Smooth muscle cell of the pulmonary artery (primary cell): ENCODE data around the gene CUL4B. TPM values are rescaled to one million over a fixed set of nuclear protein-coding genes. Genes with fewer than 3 reads are reported as not detected.

Experiments used
- total RNA-seq: library from RNA; depleted of rRNA; stranded (reverse); fragments of >200 nt; gene quantifications from 2 replicates; pipeline ENCODE4 v1.2.3, GENCODE V29; 2014

CUL4B gene
- 66.3 and 79.2 TPM in 2 replicates for total RNA-seq

GRCh38 chrX:120560842-120561633, at the start of gene CUL4B:
CUL4B (minus strand) TSS chrX:120560962; CDS start chrX:120560638, 324 bp downstream.

GRCh38 chrX:120603707-120604360, 43.1 kb upstream of the CUL4B start, which contains the start of gene MCTS1:
MCTS1 (plus strand) TSS chrX:120604101; CDS start chrX:120604237, 136 bp downstream.

Other genes with a start within 250 kb of the CUL4B start
- 0.07 TPM in 1 of 2 replicates, not detected in the other for gene TMEM255A, start 249.5 kb downstream of the CUL4B start, total RNA-seq
- gene ATP1B4, start 198.9 kb downstream of the CUL4B start, total RNA-seq = not detected in 2 replicates
- 265 and 289 TPM in 2 replicates for gene LAMP2, start 91.7 kb downstream of the CUL4B start, total RNA-seq
- gene MCTS1, start 43.1 kb upstream of the CUL4B start, total RNA-seq = 16.2 and 20.2 TPM in 2 replicates
- gene C1GALT1C1, start 69.1 kb upstream of the CUL4B start, total RNA-seq = 42.7 and 59.3 TPM in 2 replicates